GM19395 (cell line): ENCODE results near the gene CCDC68.
"Not testable (repeated sequence)": the region's sequence is repeated elsewhere in the genome, so short reads cannot be mapped to it uniquely, and the experiment has no call there.

ENCODE experiments used
- ATAC-seq: cut with Tn5 transposase; IDR thresholded peaks from one replicate; pipeline ENCODE4 v1.9.1; 2021; ENCODE audit warnings: mild to moderate bottlenecking, moderate library complexity; ENCODE audit not compliant: unreplicated experiment

Gene CCDC68, protein sequence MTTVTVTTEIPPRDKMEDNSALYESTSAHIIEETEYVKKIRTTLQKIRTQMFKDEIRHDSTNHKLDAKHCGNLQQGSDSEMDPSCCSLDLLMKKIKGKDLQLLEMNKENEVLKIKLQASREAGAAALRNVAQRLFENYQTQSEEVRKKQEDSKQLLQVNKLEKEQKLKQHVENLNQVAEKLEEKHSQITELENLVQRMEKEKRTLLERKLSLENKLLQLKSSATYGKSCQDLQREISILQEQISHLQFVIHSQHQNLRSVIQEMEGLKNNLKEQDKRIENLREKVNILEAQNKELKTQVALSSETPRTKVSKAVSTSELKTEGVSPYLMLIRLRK

DNA sequence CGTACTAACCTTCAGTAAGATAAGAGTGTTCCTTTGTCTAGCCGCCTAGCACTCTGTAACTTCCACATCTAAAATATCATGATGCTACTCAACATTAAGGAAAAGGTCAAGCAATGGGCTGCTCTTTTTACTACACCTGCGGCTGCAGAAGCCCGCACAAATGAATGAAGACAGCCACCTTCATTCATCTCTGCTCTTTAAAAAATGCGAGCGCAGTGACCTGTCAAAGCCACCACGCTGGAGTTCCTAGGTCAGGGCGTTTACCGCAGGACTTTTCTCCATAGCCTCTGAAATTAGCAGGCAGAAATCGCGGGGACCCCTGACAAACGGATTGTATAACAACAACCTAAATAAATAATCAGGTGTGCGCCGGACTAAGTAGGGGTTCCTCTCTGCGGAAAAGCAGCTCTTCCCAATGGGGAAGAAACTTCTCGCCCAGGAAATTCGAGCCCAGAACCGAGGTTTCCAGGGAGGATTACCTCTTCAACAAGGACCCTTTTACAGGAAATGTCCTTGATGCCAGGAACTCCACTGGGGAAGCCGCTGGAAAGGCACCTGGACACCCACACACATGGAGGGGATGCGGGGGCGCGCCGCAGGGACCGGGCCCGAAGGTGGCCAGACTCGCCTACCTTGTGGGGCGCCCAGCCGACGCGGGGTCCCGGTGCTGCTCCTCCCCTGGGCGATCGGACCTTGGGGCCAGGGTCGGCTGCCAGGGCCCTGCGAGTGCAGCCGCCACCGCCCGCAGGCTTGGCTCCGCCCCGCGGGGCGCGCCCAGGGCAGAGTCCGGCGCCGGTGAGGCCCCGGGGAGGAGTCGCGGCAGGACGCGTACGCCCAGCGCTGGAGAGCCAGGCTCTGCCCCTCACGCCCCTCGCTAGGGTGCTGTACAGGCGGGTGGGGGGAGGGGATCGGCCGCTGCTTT lies at the start of gene CCDC68:
CCDC68 (minus strand) TSS at position 758 of the 922 bp plus-strand sequence. CDS start 16,670 bp downstream, outside the sequence.
- ATAC-seq: no peak

DNA sequence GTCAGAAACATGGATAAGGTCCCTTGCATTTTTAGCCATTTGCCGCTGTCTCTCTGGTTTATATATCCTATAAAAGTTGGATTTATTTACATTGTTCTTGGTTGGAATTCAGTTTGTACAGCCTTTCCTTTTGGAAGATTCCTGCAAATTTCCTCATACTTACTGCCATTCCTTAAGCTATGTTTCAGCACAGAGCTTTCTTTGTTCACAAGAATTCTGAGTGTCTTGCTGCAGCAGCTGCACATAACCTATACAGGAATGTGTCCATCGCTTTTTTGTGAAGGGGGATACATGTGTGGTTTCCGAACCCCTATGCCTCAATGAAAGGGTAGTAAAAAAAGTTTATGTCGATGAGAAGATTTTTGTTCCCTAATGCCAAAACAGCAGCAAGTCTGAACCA lies 48.3 kb upstream of the CCDC68 start:
- ATAC-seq: no peak

DNA sequence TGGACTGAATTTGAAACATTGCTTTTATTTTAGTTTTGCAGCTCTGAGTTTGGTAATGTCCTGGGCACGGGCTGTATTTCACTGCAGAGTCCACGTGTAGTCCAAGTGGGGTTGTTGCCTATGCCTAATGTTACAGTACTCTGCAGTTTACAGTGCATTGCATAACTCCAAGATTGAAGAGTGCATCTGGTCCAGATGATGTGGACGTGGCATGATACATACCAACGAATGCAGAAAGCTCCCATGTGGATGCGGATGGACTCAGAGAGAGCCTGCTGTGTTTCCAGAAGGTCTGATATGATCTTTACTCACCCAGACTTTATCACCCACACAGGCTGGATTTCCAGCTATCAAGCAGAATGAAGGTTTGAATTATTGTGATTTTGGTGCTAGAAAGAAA lies 44.4 kb upstream of the CCDC68 start:
- no peak for ATAC-seq

DNA sequence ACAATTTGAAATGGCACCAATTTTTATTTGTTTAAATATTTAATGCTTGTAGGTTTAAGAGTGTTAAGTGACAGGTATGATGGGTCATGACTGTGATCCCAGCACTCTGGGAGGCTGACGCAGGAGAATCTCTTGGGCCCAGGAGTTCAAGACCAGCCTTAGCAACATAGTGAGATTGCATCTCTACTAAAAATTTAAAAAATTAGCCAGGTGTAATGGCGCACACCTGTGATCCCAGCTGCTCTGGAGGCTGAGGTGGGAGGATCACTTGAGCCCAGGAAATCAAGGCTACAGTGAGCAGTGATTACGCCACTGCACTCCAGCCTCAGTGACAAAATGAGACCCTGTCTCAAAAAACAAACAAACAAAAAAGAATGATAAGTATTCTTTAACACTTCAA lies 43.0 kb upstream of the CCDC68 start:
- no peak for ATAC-seq

DNA sequence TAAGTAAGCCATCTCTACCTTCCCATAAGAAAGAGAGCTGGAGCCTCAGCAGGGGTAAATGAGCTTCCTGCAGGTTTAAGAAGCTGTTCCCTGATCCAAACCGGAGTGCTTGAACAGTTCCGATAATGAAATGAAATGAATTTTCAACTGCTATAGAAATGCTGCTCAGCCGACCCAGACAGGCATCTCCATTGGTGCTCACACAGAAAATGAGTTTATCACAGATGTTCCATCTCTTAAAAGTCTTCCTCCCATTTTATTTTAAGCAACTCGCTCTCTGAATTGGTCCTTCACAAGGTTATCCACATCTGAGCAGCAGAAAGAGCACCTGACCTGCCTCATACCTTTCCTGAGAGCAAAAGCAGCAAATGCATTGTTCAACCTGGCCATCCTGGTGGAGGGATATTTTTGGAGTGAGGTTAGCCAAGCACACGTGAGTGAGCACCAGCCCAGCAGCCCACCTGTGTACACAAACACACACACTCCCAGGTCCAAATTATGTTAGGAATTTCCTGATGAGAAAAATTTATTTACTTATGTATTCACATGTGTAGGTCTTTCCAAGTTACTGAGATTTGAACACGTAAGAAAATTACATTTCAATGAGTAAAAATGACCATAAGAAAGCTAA lies 42.2 kb upstream of the CCDC68 start:
- ATAC-seq: no peak

DNA sequence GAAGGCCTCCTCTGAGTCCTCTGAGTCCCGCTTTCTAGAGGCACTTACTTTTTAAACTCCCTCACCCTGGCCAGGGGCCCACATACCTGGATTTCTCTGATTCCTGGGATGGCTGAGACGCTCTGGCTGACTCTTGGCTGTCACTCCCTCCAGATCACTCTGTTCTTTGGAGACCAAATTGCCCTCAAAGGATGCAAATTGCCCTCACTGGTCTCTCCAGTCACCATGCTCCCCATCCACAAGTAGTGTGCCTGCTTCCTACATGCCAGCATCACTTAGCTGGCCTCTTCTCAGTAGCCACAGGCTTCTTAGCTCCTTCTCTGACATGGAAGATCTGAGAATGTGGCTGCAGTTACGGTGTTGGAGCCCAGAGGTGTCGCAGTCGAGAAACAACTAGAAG lies 41.3 kb upstream of the CCDC68 start:
- ATAC-seq: no peak

DNA sequence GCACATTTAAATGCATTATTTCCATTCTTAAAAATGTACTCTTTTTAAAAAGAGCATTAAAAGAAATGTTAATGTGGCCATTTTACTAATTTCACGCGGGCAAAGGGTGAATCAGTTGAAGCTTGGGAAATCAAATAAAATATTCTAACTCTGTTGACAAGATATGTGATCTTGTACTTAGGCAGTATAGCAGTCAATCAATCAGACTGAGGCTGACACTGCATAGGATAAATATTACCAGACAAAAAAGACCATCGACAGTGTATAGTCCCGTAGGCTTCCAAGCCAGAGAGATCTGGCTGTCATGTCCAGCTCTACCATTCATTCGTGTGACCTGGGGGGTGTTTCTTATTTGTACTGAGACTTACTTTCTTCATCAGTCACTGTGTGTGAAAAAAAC lies 39.8 kb upstream of the CCDC68 start:
- ATAC-seq: no peak

DNA sequence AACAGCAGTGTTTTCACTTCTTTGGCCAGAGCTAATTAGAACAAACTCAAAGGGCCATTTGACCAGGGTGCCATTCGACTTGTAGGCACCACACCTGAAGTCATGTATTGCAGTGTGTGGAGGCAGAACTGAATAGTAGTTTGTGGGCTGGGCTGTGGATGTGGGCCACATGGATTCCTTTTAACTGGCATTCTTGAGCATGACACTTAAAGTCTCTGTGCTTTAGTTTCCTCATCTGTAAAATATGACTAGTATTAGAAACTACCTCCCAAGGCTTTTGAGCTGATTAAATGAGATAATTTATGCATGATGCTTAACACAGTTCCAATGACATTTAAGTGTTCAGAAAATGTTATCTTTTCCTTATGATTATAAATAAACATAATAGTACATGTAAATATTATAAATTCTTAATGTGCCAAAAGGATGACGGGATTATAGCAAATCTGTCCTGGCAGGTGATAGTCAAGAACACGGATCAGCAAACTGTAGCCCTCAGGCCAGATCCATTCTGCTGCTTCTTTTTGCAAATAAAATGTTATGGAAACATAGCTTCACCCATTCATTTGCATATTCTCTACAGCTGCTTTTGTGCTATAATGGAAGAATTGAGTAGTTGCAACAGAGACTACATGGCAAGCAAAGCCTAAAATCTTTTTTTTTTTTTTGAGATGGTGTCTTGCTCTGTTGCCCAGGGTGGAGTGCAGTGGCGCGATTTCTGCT lies 36.3 kb upstream of the CCDC68 start:
- ATAC-seq: no peak

DNA sequence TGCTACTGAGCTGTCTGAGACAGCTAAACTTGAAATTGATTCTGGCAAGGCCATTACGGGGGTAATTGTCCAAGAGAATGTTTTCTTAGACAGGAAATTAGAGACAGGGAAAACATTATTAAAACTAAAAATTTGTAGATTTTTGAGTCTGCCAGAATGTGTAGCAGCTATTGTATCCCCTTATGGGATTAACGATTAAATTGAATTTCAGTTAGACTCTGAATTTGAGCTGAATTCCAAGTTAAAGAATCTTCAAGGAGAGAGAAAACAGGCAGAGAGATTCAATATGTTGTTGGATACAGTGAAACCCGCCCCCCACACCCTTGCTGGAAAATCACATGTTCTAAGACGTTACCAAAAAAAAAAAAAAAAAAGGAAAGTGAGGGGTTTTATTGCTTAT lies 32.7 kb upstream of the CCDC68 start:
- no peak for ATAC-seq

DNA sequence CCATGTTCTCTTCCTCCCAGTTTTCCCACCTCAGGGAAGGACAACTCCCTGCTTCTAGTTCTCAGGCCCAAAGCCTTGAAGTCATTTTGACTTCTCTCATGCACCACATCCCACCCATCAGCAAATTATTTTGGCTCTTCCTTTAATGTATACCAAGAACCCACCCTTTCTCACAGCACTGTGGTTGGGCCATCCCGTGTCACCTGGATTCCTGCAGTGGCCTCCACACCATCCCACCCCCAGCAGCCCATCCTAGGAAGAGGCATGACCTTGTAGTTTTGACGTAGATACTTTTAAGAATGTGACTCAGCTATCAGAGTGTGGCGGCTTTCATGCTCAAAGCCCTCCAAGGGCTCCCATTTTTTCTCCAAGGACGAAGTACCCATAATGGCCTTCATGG lies 25.6 kb upstream of the CCDC68 start:
- no peak for ATAC-seq

DNA sequence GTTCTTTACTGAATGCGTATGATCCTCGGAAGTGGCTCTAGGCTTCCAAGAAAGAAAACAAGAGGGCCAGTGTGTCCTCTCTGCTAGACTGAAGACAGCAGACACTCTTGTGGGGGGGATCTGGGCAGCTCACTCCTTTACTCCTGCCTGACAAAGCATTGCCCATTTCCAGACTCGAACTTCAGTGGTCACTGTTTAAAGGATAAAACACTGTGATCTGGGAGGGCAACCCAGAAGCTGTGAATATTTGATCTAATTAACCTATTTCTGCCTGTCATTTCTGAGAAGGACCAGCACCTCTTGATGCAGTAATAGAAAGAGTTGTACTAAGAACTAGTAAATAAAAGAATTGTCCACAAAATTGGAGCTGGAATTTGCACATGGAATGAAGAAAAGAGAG lies 24.5 kb upstream of the CCDC68 start:
- ATAC-seq: no peak

DNA sequence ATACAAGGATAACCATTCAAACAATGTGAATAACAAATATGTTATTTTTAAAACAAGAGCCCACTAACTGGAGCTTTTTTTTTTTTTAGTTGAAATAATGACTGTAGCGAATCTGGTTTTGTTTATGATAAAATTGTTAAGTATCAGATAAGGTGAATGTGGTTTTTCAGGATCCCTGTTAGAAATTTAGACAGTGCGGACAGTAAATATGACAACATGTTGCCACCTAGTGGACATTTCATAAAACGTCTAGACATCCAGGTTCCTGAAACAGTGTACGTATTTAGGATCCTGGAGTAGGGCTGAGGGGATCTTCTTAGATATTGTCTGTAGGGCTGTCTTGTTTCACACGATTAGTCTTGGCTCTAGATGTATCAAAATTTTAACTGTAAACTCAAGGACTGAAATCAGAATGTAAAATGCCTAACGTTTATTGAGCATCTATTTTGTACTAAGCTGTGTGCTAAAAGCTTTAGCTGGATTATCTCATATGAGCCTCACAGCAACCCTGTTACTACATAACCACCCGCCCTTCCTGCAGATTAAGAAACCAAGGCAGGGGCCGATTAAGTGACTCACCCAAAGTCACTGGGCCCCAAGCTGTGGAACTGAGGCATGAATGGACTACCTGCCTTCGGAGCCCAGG lies 23.9 kb upstream of the CCDC68 start:
- peak; percentile 85 for ATAC-seq

DNA sequence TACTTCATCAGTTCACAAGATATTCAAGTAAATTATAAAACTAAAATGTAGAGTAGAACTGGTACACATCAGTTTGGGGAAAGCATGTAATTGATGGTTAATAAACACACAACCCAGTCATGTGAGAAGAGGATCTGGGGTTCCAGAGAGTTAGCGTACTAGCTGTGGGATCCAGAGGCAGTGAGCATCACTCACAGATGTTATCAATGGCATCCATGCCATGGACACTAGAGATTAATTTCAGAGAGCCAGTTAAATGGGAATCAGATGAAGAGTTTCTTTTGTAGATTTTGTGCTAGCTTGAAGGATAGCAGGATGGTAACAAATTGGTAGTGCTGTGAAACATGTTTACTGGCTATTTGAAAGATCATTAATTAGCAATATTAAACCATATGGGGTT lies 21.8 kb upstream of the CCDC68 start:
- ATAC-seq: no peak

DNA sequence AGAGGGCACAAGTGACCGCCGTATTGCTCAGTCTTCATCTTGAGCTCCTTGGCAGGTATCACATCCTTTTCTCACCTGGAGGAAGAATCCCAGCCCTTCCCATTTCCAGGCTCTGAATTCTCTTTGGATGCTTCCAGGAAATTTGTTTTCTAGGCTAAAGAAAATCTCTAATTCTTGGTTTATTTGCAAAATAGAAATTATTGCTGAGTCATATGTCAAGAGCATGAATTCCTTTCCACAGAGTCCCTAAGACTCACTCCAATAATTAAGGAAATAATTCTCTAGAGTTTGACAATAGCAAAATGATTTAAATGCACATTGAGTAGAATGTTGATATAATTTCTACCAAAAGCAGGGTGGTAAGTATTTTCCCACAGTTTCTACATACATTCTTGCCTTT lies 16.3 kb upstream of the CCDC68 start:
- no peak for ATAC-seq

DNA sequence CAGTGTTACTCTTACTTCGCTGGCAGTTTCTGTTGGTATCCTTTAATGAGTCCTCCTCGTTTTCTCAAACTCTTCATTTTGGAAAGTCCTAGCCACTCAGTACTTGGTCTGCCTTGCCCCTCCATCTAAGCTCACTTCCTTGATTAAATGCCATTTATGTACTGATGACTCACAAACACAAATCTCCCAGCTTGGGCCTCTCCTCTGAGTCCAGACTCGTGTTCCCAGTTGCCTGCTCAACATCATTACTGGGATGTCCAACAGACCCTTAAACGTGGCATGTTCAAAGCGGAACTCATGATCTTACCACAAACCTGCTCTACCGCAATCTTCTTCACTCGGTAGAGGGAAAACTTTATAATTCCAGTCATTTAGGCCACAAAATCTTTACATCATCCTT lies 13.8 kb upstream of the CCDC68 start:
- no peak for ATAC-seq

DNA sequence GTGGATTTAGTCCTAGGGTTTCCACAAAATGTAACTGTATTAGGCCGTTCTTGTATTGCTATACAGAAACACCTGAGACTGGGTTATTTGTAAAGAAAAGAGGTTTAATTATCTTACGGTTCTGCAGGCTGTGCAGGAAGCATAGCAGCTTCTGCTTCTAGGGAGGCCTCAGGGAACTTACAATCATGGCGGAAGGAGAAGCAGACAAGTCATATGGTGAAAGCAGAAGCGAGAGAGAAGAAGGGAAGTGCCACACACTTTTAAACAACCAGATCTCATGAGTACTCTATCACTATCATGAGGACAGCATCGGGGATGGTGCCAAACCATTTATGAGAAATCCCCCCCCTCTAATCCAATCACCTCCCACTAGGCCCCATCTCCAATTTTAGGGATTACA lies 9.5 kb upstream of the CCDC68 start:
- no peak for ATAC-seq

DNA sequence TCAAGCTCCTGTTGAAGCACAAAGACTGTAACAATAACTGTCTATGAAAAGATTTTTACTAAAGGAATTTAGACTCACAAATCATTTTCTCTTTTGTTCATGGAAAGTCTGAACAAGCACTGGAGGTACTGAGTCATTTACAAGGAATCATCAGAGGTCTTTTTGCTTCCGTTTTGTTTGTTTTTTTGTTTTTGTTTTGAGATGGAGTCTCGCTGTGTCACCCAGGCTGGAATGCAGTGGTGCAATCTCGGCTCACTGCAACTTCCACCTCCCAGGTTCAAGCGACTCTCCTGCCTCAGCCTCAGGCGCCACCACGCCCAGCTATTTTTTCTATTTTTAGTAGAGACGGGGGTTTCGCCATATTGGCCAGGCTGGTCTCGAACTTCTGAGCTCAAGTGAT lies 9.0 kb upstream of the CCDC68 start:
- ATAC-seq: not testable (repeated sequence)

DNA sequence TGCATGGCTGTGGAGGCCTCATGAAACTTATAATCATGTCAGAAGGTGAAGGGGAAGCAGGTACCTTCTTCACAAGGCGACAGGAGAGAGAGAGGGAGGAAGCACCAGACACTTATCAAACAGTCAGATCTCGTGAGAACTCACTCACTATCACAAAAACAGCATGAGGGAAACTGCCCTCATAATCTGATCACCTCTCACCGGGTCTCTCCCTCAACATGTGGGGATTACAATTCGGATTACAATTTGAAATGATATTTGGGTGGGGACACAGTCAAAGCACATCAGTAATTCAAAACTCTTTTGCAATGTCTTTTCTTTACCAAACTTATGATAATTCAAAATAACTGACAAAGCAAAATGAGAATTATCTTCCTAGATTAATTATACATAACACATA lies 8.5 kb upstream of the CCDC68 start:
- ATAC-seq: no peak

DNA sequence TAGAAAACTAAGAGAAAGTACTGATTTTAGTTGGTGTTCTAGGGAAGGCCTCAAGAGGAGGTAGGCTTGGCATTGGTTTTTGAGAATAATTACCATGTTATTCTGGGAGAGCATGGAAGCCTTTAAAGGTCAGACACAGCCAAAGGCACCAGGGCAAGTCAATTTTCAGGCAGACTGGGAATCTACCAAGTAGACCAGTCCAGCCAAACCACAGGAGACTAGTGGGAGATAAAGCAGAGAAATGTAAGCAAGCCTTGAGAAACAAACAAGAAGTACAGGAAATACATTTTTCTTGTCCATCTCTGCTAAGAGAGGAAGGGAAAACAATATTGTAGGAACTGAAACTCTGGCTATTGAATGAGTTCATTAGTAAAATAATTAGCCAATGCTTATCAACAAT lies 5.5 kb upstream of the CCDC68 start:
- ATAC-seq: no peak

DNA sequence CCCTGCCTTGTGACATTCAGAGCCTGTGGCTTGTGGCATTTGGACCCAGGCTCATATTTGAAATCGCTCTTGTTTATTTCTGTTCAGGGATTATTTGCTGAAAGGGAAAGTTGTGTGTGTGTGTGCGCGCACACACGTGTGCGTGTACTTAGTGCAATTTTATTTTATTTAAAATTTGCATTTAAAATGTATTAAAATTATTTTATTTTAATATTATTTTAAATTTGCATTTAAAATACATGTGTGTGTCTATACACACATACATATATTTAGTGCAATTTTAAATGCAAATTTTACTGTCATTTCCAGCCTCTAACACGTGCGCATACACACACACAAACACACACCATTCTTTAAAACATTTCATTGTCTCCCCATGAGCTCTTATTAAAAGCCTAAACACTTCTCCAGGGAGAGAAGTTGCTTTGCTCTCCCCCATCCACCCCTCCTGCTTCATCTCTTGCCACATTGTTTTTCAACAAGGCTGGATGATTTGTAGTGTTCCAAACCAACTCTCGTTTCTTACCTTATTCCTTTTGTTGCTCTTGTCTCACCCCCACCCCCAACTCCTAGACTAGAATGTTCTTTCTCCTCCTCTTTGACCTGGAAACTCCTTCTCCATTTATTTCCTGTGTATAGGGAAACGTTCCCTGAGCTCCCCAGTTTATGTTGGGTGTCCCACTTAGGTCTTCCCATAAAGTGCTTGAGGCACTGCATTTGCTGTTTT lies 3.8 kb upstream of the CCDC68 start:
- ATAC-seq: no peak
